Gastrocnemius medialis (tissue), 4 donors: ENCODE measurements around the gene DDX5.

ENCODE experiments used
- CTCF ChIP-seq, 5 experiments: fragments of 450-650 bp in 3 of 5; fragments of 200-600 bp in 2 of 5; sonication (generic) in 2 of 5; IDR thresholded peaks in 4 of 5; conservative IDR thresholded peaks in 1 of 5; 1 replicate in 4 of 5; 2 replicates in 1 of 5; pipeline ENCODE4 v1.5.1; 2016 to 2019; ENCODE audit warnings: antibody characterized with exemption in 5 of 5, mild to moderate bottlenecking in 3 of 5, moderate library complexity in 3 of 5
- POLR2A ChIP-seq, 2 donors: fragments of 450-650 bp; IDR thresholded peaks; one replicate each; pipeline ENCODE4 v1.6.1; 2017; ENCODE audit warnings: antibody characterized with exemption in 2 of 2, mild to moderate bottlenecking in 2 of 2, moderate library complexity in 2 of 2

- TF ChIP-seq CTCF (IDR thresholded peaks at IDR 0.05 in 4 of 5, conservative IDR thresholded peaks at IDR 0.05 in 1 of 5) (no peak), POLR2A (IDR thresholded peaks at IDR 0.05) (no peak)
These were observed 49.2 kb upstream of the DDX5 start for GRCh38 chr17:64555281-64555680.
